GM19238 (cell line): Measurements from ENCODE around the gene POLR3E.
"Not testable (repeated sequence)": the region's sequence is repeated elsewhere in the genome, so short reads cannot be mapped to it uniquely, and the experiment has no call there.

Experiments used
- DNase-seq: peaks from one replicate; pipeline ENCODE4 v3.0.0; 2011; ENCODE audit warnings: low spot score; ENCODE audit not compliant: insufficient read length

Gene POLR3E

GRCh38 chr16:22291860-22292318 lies 5.3 kb upstream of the POLR3E start:
- DNase-seq, result no peak

- no peak for DNase-seq
Observed at GRCh38 chr16:22292320-22292719, 4.9 kb upstream of the POLR3E start.

- no peak for DNase-seq
Observed at GRCh38 chr16:22293137-22294106, 3.8 kb upstream of the POLR3E start.

GRCh38 chr16:22296225-22297113 lies 740 bp upstream of the POLR3E start:
- DNase-seq, result no peak

GRCh38 chr16:22297871-22298733 lies 893 bp downstream of the POLR3E start:
- DNase-seq, result peak; percentile 54

- no peak for DNase-seq
Observed at GRCh38 chr16:22299036-22299435, 1.8 kb downstream of the POLR3E start.

- DNase-seq, result no peak
Observed at GRCh38 chr16:22300427-22301071, 3.3 kb downstream of the POLR3E start.

- DNase-seq, result not testable (repeated sequence)
Observed at GRCh38 chr16:22301423-22301822, 4.2 kb downstream of the POLR3E start.

- DNase-seq, result no peak
Observed at GRCh38 chr16:22302776-22303363, 5.7 kb downstream of the POLR3E start.

- no peak for DNase-seq
Observed at GRCh38 chr16:22304411-22304810, 7.2 kb downstream of the POLR3E start.

- DNase-seq, result no peak
Observed at GRCh38 chr16:22306788-22307187, 9.6 kb downstream of the POLR3E start.

- no peak for DNase-seq
Observed at GRCh38 chr16:22307838-22308237, 10.6 kb downstream of the POLR3E start.

- no peak for DNase-seq
Observed at GRCh38 chr16:22308824-22309520, 11.8 kb downstream of the POLR3E start.

- no peak for DNase-seq
Observed at GRCh38 chr16:22311520-22311919, 14.3 kb downstream of the POLR3E start.

GRCh38 chr16:22312897-22313781 lies 15.9 kb downstream of the POLR3E start:
- no peak for DNase-seq

- no peak for DNase-seq
Observed at GRCh38 chr16:22313876-22314470, 16.8 kb downstream of the POLR3E start.

- DNase-seq, result no peak
Observed at GRCh38 chr16:22314661-22315626, 17.7 kb downstream of the POLR3E start.
